SW480 (cell line): ENCODE results near the gene LSAMP.
A peak's percentile ranks its signal among the peaks of the same experiment; 100 is the strongest.
"Not testable (repeated sequence)": the region's sequence is repeated elsewhere in the genome, so short reads cannot be mapped to it uniquely, and the experiment has no call there.

ENCODE experiments used
- DNase-seq: peaks from one replicate; pipeline ENCODE4 v3.0.0-alpha.2; 2016; ENCODE audit warnings: low spot score

The LSAMP gene

DNA sequence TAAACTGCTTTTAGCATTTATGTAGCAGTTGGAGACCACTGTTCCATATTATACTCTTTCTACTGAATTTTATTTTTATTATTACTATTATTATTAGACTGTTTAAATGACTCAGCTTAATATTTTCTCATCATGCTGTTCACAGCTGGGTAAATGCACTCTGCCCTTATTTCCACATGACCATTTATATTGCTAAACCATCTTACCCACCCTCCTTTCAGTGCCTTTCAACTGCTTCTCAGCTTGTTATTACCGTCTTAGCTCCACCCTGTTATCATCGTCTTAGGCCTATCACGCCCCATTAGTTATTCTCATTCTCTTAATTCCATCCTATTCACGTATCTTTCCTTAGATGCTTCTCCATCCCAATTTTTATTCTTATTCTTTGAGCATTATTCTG lies 609.3 kb downstream of the LSAMP start:
- DNase-seq = no peak

DNA sequence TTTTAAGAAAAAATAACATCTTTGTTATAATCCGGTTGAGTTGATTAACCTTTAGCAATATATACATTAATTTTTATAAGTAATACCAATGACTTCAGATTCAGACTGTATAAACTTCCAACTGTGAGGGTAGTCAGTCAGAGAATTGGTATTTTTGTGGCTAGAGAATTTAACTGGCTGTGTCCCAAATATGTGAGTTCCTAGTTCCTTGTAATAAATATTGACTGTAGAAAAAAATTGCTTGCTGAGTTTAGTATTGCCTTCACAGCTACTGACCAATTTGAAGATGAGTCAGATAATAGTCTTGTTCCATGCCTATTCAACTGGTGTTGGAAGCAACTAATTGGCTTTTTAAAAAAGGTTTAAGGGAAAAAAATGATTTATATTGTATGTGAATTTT lies 611.2 kb downstream of the LSAMP start:
- no peak for DNase-seq

DNA sequence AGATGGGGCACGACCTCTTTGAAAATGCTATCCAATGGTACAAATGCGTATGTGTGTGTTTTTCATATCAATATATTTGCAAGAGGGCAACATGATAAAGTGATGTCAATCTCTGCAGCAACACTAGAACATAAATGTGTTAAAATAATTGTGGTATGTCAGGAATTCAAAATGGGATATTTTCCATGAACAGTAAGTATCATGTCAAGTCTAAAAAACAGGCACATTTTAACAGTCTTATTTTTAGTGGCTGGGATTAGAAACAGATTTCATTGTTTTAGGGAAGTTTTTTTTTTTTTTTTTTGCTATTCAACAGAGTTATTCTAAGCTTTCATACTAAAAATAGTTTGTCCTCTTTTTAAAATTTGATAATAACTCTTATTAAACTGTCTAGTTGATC lies 612.2 kb downstream of the LSAMP start:
- no peak for DNase-seq

DNA sequence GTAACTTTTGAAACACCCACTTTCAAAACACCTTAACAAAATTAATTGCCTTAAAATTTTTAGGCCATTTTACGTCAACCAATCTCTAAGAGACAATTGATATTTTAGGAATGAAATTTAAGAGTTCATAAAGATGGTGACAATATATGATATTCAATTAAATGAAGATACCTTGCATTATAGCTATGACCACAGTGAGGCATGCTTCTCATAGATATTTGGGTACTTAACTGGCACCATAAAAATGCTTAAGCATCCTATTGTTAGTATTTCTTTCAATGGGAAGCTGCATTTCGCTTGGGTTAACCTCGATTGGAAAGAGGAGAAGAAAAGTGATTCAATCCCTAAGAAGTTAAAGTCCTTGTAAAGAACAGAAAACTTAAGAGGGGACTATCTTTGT lies 613.0 kb downstream of the LSAMP start:
- no peak for DNase-seq

DNA sequence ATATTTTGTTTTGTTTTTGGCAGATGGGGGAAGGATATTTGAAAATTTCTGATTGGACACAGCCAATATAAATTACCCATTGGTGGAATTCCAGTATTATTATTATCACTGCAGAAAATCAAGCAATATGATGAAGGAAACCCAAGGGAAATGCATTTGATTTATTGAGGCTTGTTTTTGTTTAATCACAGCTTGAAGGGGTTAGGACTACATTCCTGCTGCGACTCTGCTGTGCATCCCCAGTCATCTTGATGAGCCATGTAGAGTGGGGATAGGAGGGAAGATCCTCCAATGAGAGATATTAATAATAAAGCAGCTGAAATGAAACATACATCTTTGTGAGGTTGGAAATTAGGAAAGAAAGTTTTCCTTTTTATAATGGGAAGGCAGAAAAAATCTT lies 613.4 kb downstream of the LSAMP start:
- DNase-seq = no peak

DNA sequence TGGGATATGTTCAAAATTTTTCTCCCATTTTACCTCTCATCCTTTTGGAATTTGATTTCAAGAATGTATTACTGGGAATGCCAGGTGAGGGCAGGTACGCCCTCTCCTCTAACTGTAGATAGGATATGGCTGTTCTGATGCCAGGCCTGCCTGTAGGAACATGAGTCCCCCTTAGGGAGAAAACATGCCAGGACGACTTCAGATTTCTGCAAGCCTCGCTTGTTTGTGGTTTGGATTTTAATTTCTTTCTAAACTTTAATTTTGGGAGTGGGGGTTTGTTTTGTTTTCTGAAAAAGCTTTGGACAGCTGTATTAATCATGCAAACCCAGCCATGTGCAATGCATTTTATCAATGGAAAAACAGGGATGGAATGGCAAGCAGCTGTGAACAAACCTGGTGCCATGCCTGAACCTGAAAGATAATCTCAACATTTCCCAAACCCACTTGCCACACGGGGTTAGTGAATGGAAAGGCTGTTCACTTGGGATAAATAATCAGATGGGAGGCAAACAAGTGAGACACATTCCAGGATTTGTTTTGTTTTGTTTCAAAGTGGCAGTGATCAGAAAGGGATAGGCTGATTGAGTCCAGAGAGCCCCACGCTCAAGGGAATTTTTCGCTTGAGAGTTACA lies 614.4 kb downstream of the LSAMP start:
- no peak for DNase-seq

DNA sequence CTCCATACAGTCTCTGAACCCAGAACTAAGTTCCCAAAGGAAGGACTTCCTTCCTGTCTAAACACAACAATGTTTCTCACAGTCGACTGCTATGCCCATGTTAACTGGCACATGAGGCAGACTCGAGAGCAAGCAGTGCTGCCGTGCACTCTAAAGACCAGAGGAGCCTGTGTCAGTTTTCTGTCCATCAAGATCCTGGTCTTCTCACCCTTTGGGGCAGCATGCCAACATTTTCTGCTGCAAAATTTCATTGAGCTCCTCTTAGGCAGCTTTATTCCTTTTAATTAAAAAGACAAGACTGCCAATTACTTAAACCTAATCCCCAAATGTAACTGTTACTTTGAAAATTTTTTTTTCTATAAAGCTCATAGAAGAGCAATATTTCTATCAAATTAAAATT lies 616.9 kb downstream of the LSAMP start:
- DNase-seq = no peak

DNA sequence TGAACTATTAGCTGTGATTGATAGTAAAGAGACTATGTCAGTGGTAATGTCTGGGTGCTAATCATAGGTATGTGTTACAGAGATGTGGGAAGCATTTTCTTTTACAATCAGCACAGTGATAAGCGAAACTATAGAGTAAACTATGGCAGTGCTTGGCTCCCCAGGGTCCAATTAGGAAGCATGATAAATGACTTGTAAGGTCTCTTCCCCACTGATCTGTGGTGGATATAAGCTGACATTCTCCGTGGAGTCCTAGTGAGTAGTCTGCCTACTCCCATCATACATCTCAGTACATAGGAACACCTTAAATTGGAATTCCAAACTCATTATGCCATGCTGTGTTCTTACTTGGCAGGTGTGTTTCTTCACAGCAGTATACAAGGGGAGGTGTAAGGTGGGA lies 617.8 kb downstream of the LSAMP start:
- DNase-seq = no peak

DNA sequence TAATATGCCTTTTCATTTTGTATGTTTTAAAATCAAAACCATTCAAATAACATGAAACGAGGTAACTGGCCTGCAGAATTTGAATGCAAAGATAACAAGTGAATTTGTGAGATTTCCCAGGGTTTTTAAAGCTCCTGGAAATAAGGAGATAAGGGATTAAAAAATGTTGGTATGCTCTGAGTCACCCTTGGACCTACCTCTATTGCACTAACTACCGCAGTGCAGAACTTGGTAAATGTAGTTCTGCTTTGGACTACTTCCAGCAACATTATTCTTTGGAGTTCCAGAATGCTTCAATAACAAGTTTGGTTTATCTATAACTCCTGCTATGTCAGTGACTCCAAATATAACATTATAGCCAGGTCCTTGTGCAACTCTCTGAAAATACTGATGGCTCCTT lies 620.2 kb downstream of the LSAMP start:
- no peak for DNase-seq

DNA sequence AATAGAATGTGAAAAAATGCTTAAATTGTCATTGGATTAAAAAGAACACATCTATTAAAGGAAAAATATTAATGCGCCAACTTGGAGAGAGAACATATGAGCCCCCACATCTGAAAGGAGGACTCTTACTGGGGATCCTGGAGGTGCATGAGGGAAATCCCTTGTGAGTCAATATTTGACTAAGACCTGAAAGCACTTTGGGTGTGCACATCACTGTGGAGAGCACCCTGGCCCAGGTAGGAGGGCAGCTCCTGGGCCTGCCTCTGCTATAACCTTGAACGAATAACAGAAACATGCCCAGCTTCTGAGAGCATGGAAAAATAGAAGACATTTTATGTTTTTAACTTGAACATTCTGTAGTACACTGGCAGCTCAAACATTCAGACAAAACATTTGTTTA lies 622.2 kb downstream of the LSAMP start:
- DNase-seq = no peak

DNA sequence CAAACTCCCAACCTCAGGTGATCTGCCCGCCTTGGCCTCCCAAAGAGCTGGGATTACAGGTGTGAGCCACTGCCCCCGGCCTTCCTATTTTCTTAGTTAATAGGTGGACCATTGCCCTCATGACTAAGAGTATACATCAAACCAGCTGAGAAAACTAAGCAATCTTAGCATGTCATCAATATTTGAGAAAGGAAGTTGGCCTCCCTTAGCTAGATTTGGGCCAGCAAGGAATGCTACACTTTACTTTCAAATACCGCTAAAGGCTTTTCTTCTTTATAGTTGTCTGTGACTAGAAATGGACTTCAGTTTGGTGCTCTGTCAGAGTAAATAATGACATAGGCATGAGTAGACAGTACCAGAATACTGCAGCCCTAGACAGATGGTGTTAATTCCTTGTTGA lies 622.7 kb downstream of the LSAMP start:
- no peak for DNase-seq

DNA sequence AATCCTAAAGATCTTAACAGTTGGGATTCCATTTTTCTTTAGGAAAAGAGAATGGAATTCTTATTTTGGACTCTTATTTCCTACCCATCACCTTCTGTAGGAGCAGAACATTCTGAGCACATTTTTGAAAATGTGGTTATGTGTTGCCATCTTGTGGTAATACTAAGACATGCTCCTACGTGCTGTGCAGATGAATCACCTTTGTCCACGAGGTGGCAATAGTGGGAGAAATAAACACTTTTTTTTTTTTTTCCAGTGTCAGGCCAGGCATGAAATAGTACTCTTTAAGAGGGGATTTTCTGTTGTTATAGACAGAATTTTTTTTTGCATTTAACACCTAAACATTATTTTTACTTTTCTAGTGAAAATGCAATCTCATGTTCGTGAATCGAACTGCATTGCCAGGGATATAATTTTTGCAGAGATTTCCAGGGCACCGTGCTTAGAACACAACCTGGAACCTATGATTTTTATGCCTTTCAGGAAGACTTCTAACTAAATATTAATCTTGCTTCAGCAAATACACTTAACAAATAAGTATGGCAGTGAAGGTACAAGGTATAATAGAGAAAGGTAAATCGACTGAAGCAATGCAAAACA lies 625.4 kb downstream of the LSAMP start:
- DNase-seq = peak; percentile 80

DNA sequence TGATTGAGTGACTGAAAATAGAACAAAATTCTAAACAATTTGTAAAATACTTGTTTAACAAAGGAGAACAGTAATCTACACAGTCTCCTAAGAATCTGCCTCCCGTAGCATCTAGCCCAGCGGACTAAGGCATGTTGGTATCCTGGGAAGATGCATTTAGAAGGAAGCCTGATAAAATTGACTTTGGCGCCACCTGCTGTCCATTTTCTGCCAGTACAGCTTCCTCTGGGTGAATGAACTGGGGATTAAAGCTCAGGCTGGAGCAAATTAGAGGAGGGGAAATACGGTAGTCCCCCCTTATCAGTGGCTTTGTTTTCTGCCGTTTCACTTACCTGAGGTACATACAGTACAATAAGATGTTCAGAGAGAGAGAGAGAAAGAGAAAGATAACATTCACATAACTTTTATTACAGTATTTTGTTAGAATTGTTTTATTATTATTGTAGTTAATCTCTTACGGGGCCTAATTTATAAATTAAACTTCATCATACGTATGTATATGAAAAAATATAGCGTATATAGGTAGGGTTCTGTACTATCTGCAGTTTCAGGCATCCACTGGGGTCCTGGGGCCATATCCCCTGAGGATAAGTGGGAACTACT lies 630.4 kb downstream of the LSAMP start:
- peak; percentile 61 for DNase-seq

DNA sequence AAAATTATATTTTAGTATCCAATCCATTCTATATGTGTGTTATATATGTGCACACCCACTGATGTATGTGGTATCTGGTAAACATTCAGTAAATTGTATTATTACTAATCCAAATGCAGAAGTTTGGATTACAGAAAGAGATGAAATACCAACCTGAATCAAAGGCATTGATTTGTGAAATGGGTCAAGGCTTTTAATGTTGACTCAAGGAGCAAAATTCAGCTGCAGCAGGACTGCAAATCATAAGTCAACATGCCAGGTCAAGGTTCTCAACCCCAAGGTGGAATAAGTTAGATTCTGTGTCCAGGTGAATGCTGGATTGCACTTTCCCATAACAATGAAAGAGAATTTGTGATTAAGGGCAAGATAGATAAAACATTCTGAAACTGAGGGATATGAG lies 631.3 kb downstream of the LSAMP start:
- DNase-seq = no peak

DNA sequence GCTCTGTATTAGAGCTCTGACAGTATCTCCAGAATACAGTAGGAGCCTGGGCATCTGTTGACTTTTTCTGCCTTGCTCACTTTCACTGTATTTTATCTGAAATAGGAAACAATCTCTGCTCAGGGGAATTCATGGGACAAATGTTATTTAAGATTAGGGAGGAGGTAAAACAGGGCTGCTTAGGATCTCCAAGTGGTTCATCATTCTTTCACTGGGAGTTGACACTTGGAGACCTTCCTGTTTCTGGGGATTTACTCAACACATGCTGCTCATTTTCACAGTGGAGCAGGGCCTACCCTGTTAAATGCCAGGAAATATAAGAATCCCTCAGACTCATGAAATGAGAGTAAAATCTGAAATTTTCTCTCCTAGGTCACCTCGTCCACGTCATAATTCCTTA lies 636.5 kb downstream of the LSAMP start:
- DNase-seq = no peak

DNA sequence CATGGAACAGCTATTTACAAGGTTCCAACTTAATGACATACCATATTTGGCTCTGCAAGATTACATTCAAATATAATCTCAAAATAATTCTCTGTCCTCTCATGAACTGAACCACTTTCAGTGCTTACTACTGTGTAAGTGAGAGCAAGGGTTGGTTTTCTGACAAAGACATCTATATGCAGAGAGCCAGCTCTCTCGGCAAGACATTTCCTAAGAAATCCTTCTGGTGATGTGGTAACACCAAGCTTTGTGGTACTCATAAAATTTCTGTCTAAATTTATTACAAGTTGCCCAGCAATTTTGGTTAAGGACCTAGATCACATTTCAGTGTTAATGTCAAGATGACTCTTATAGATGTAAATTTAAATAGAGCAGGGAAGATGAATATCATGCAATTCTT lies 637.0 kb downstream of the LSAMP start:
- no peak for DNase-seq

DNA sequence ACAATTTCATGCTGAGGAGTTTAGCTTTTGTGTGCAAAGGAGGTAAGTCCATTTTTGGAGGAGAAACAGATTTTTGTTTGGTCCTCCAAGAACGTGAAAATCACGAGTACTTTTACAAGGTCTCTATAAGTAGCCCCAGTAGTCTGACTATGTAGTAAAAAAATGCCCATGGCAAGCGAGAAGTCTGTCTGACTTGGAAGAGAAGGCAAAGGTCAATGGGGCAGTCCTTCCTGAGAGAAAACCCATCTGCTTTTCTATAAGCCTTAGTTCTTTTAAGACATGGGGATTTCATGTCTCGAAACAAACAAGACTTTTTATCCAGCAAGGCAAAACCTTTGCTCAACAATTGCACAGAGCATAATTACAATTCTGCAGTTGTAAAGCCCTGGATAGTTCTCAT lies 638.8 kb downstream of the LSAMP start:
- DNase-seq = no peak

DNA sequence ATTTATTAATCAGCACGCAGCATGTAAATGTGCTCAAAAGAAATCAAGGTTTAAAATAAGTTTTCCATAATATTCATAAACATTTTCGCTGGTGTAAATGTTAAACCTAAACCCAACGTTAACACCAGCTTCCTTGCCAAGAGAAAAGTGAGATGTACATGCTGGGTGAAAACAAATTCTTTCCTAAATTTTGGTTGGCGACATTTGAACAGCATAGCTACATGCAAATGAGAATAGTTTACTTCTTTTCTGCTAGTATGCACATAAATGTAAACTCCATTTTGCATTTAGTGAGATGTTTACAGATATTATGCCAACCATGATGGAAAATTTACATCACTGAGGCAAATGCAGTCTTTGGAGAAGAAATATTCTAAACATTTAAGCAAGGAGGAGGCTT lies 639.8 kb downstream of the LSAMP start:
- no peak for DNase-seq

DNA sequence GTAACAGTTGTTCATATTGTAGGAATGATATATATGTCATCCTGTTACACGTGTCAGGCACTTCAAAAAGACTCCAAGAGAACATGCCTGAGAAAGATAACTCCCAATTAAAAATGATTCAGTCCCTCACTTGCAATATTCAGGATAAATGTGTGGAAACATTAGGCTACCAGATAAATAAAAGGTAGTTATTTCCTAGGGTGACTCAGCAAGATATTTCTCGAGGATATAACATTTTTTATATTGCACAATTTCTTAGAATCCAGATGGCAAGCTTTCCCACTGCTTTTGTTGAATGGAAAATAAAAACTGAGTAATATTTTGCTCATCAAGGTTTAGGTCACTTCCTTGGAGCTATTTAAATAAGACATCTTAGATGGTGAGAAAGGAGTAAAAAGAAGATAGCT lies 640.6 kb downstream of the LSAMP start:
- DNase-seq = no peak

DNA sequence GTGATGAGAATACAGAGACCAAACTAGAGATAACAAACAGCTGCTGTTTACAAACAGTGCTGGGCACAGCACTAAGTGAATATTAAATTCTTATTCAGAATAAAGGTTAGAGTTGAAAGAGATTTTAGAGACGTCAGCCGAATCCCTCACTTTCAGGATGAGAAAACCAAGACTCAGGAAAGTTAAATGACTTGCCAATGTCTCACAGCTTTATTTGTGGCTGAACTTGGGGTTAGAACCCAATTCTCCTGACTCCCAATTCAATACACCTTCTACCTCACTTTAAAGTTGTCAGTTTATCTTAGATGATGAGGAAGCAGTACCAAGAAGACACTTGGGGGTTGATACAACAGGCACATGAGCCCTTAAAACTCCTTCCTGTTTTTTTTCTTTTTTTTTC lies 641.1 kb downstream of the LSAMP start:
- DNase-seq = no peak

DNA sequence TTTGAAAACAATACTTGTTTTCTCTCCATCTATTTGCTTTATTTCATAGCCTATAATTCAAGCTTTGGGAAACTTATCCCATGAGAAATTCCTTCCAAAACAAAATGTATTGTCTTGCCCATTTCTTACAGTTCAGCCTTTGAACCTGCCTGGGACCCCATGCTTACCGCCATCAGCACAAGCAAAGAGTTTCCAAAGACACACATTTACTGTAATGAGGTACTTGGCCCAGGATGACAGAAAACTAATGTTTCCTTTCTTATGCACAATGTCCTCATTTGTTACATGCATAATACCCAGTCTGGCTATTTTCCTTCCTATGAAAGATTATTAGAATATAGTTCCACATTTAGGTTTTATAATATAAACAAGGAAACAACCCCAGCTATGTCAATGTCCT lies 641.6 kb downstream of the LSAMP start:
- DNase-seq = no peak

DNA sequence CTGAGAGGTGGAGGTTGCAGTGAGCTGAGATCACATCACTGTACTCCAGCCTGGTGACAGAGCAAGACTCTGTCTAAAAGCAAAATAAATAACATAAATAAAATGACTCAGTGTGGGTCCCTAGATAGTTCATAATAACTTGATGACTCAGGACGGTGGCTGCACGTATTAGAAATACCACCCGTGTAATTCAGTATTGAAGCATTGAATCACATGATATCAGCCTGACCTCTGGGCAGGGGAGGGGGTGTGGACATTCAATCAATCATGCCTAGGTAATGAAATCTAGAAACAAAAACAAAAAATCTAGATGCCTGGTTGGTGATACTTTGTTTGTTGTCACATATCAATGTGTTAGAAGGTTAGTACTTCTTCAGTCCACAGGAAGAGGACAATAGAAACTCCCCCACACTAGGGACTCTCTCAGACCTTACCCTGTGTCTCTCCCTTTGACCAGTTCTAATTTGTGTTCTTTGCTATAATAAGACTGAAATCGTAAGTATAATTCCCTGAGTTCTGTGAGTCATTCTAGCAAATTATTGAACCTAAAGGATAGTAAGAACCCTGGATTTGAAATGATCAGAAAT lies 644.7 kb downstream of the LSAMP start:
- DNase-seq = peak; percentile 50

DNA sequence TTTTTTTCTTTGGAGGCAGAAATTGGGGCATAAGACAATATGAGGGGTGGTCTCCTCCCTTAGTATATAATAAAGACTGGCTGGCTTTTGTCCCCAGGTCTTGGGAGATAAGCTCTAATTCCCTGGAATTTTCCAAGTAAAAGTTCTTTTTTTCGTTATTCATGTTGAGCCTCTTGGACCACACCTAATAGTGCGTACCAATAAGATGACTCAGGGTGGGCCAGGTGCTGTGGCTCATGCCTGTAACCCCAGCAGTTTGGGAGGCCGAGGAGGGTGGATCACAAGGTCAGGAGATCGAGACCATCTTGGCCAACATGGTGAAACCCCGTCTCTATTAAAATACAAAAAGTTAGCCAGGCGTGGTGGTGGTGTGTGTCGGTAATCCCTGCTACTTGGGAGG lies 645.2 kb downstream of the LSAMP start:
- DNase-seq = not testable (repeated sequence)
